Activated gamma-delta T cell treated with Interleukin-2 at 50 U/mL for 16 hours (primary cell): ENCODE measurements around the gene CCDC141.

ENCODE experiments used
- DNase-seq: peaks from one replicate; pipeline ENCODE4 v3.0.0-alpha.2; 2020

The CCDC141 gene

GRCh38 chr2:178863130-178863855, 186.6 kb downstream of the CCDC141 start:
- DNase-seq, result no peak

GRCh38 chr2:178860551-178860950, 189.4 kb downstream of the CCDC141 start:
- DNase-seq, result no peak

DNA sequence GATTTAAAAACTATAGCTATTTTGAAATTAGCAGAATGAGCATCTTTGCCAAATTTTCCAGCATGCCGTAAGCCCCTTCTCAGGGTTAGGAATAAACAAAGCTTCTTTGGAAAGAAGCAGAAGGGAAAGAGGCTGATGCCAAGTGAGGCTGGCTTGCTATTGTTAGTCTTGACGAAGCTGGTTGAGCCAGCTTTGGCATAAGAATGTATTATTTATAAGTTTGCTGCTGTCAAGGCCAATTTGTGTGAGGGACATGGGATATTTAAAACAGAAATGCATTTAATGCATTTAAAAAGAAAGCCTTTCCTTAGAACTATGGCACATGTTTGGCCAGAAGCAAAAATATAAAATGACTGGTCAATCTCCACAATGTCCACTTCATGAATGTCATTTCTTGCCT, 190.2 kb downstream of the CCDC141 start:
- DNase-seq, result no peak

GRCh38 chr2:178858896-178859625, 190.9 kb downstream of the CCDC141 start:
- no peak for DNase-seq

DNA sequence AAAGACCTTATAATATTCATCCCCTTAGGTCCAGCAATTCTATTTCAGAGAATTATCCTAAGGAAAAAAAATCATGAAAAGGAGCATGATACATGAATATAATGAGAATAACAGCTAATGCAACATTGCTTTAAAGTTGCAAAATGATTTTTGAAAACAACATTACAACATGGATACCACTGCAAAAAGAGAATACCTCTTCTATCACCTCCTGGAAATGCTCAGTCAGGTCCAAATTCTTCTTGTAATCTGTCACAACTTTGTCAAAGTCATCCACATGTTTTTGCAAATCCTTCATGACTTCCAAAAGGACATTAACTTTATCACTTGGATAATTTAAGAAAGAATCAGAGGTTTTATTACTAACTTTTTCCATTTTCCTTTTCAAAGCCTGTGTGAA, 194.8 kb downstream of the CCDC141 start:
- no peak for DNase-seq

- no peak for DNase-seq
These were observed 201.6 kb downstream of the CCDC141 start for GRCh38 chr2:178848335-178848734.

- no peak for DNase-seq
These were observed 203.5 kb downstream of the CCDC141 start for GRCh38 chr2:178846458-178846802.

DNA sequence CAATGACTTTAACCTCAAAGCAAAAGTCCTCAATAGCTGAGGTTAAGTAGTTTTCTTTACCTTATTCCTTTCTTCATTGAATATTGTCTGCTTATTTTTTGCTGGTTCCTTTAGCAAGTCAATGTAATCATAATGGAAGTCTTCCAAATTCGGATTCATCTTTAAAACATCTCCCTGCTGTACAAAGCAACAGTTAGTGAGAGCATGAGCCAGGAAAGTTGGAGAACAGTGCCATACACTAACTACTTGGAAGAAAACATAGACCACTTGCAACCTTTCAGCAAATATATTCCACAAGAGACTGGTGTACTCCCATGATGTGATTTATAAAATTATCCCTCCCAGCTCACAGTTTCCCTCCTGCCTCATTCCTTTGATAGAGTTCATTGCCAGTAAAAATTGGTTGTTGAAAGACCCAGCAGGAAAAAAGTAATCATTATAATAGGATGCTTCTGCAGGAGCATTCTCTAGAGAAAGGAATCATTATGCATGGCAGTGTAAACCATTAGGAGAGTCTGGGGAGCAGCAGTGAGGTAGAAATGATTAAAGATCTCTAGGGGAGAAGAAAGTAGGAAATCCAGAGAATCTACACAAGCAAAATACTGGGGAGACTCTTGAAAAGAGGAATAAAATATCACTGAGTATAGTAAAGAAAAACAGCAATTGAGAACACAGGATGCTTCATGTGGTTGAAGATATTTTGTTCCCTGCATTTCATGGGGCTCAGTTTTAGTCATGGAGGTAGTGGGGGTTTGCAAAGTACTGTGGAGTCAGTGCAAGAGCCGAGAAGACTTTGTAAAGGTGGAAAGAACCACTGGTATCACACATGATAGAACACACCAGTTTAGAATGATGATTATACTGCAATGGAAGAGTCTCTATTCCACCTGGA, 204.1 kb downstream of the CCDC141 start:
- no peak for DNase-seq

GRCh38 chr2:178844701-178845100, 205.2 kb downstream of the CCDC141 start:
- no peak for DNase-seq

DNA sequence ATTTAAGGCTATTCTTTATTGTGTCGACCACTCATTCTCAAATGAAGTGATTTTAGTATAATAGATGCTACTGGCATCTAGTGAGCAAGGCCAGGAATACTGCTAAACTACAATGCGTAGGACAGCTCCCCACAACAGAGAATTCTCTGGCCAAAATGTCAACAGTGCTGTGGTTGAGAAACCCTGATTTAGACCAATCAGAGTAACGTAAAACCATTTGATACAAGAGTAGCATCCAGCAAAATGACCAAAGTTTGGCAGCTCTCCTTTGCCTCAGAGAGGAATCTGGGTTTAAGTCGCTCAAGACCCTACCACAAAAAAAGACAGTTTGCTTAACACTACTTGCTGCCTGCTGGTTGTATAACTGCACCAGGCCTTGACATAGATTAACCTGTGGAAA, 205.7 kb downstream of the CCDC141 start:
- no peak for DNase-seq

DNA sequence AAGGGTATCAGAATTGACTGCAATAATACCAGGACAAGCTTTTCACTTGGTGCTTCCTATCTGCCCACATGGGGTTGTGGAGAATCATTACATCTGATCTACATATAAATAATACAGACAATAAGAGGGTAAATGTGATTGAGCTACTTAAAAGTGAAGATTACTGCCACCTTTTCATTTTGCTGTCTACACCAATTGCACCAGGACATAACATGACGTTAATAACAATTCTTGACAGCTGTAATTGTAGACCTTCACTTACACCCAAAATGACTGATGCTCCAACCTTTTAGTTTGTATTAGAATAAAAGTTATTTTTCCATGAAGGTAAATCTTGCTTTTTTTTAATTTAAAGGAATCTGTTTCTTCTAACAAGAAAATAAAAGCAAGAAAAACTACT, 206.2 kb downstream of the CCDC141 start:
- DNase-seq, result no peak

- no peak for DNase-seq
These were observed 213.1 kb downstream of the CCDC141 start for GRCh38 chr2:178836807-178837206.

GRCh38 chr2:178834086-178834485, 215.9 kb downstream of the CCDC141 start:
- DNase-seq, result no peak

GRCh38 chr2:178833382-178833781, 216.6 kb downstream of the CCDC141 start:
- DNase-seq, result no peak

GRCh38 chr2:178830451-178830850, 219.5 kb downstream of the CCDC141 start:
- DNase-seq, result no peak

DNA sequence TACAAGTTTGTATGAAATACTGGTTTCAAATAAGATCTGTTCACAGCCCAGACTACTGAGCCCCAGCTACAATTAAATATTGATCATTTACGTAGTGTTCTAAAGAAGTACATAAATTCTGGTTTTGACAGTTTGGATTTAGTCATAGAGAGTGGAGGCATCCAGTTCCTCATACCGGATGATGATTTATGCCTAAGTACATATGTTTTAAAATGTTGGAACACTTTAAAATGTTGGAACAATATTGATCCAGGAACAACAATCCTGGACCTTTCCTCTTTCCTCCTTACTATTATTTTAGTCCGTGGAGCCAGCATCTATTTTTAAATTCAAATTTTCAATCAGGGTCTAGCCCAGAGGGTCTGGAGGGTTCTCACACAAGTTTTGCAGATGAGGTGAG, 220.0 kb downstream of the CCDC141 start:
- no peak for DNase-seq

DNA sequence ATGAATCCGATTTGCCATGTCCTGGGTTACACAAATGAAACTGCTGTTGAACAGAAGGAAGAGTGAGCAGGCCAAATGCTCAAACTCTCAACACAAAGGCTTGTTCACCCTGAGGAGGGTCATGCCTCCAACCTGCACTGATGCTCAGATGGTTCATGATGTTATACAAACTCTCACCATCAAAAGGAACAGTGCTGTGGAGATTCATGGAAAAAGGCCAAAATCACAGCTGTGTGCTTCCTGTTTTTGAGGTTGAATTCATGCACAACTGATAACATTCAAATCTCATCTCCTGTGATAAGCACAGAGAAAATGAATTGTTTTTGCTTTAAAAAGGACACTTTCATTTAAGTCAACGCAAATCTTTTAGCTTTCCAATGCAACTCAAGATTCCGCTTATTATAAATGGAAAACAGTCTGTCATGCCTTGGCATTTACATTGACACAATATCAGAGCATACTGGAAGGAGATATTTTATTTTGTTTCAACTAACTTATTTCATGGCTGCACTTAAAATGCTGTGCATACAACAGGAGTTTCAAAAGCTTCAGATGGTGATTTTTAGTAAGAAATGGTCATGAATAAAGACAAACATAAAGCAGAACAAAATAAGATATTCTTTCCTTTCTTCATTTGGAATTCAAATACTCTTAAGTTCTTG, 220.5 kb downstream of the CCDC141 start:
- no peak for DNase-seq

- DNase-seq, result no peak
These were observed 221.5 kb downstream of the CCDC141 start for GRCh38 chr2:178828486-178828881.

GRCh38 chr2:178827739-178828485, 222.0 kb downstream of the CCDC141 start:
- DNase-seq, result no peak

GRCh38 chr2:178827111-178827510, 222.8 kb downstream of the CCDC141 start:
- no peak for DNase-seq

- DNase-seq, result no peak
These were observed 224.8 kb downstream of the CCDC141 start for GRCh38 chr2:178825183-178825582.

DNA sequence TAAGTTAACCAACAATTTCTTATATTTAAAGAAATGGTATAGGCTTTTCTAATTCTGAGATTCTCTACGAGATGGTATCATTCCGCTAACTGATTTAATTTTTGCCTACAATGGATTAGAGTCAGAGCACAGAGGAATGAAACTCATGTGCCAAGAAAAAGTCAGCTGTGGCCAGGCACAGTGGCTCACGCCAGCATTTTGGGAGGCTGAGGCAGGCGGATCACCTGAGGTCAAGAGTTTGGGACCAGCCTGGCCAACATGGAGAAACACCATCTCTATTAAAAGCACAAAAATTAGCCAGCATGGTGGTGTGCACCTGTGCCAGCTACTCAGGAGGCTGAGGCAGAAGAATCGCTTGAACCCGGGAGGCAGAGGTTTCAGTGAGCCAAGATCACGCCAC, 225.8 kb downstream of the CCDC141 start:
- no peak for DNase-seq
